ENCODE measurements around the gene SPATA17.

GRCh38 chr1:217892750-217893149, 261.6 kb downstream of the SPATA17 start:
- TF ChIP-seq POLR2A (IDR thresholded peaks at IDR 0.05): no peak
- TF ChIP-seq CTCF (IDR thresholded peaks at IDR 0.05): no peak
